Measurements from ENCODE around the gene CYBB.

CYBB gene

GRCh38 chrX:37846141-37846540, 66.3 kb downstream of the CYBB start:
- no peak for DNase-seq

GRCh38 chrX:37846558-37846933, 66.7 kb downstream of the CYBB start:
- no peak for DNase-seq

- DNase-seq, result peak; percentile 4
Observed at GRCh38 chrX:37846934-37847732, 67.3 kb downstream of the CYBB start, which contains the start of gene DYNLT3. Gene DYNLT3 (minus strand): TSS chrX:37847571. CDS start chrX:37847510, 61 bp downstream.

GRCh38 chrX:37847733-37848197, 67.9 kb downstream of the CYBB start:
- DNase-seq, result no peak

GRCh38 chrX:37854148-37854547, 74.3 kb downstream of the CYBB start:
- no peak for DNase-seq

GRCh38 chrX:37854748-37855147, 74.9 kb downstream of the CYBB start:
- DNase-seq, result no peak

GRCh38 chrX:37860721-37861120, 80.9 kb downstream of the CYBB start:
- DNase-seq, result no peak

GRCh38 chrX:37862851-37863250, 83.0 kb downstream of the CYBB start:
- DNase-seq, result no peak

All from cortex of kidney (tissue), 1 donor.